GM21360 (cell line): Measurements from ENCODE around the gene CABYR.

Experiments used
- ATAC-seq: cut with Tn5 transposase; IDR thresholded peaks from one replicate; pipeline ENCODE4 v1.9.1; 2021; ENCODE audit warnings: mild to moderate bottlenecking, moderate library complexity; ENCODE audit not compliant: unreplicated experiment

The CABYR gene

DNA sequence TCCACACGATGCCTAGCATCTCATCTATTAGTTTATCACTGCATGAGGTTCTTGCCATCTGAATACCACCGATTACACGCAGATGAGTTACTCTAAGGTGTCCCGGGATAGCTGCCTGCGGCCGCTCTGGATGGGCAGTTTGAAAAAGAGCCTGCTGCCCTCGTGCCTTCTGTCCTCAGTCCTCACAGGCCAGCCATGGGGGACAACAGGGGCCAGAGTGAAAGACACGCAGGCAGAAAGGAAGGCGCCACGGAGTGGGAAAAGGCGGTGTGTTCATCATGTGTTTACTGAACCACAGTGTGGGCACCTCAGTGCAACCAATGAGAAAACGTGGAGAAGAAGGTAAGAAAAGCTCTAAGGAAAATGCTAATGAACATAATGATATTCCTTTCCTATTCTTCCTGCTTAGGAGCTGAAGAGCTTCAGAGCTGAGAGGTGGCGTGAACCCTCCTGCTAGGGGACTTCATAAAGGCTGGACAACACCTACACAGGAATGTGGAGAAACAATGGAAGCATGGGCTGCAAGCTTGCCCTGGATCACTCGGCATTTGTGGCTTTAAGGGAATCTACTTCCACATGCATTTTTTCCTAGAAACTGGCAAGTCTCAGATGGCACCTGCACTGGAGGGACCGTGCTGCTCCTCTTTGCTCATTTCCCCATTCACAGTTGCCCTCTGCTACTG is 50.9 kb downstream of the CABYR start:
- ATAC-seq: no peak

DNA sequence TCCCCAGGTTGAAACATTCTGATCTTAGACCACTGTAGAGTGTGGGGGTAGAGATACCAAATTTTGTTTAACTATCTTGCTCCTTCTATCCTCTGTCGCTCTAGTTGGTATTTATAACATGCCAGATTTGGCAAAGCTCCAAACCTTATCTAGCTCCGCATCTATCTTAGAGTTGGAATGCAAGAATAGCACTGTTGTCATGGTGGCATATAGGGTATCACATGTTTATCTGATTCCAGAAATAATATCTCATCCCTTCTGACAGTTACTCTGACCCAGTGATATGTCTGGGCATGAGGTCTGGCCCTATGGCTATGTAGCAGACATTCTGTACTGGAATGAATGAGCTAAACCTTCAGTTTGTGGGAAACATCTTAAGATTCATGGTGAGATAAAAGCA is 51.7 kb downstream of the CABYR start:
- no peak for ATAC-seq

DNA sequence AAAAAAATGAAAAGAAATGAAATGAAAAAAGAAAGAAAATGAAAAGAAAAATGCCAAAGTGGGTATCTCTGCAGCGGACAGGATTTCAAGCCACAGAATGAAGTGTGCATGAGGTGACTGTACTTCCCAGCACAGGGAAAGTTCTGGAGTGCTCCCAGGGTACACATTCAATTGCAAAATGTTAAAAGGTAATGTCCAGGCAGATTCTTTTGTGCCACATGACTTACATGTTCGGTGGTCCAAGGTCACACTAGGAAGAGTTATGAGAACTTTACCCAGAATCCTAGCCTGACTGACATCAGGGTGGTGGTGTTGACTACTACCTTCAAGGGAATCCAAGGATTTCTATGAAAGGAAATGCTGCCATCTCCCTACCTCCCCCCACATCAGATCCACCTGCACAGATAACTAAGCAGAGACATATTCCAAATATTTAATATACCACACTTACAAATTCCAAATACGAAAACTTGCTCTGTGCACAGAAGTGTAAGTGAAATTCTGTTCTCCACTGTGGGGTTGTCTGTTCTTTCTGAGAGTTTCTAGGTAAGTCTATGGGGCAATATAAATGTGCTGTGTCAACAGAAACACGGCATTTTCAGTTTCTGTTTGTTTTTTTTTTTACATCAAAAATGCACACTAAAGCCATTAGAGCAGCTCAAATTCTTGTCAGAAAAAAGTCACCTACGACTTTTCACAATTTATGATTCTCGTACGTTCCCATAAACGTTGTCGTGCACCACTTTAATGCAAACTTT is 56.6 kb downstream of the CABYR start:
- no peak for ATAC-seq

GRCh38 chr18:24196764-24197163 is 57.9 kb downstream of the CABYR start:
- ATAC-seq: no peak

- ATAC-seq: no peak
Measured at GRCh38 chr18:24197412-24197811, 58.5 kb downstream of the CABYR start.

GRCh38 chr18:24198461-24198860 is 59.6 kb downstream of the CABYR start:
- ATAC-seq: no peak

DNA sequence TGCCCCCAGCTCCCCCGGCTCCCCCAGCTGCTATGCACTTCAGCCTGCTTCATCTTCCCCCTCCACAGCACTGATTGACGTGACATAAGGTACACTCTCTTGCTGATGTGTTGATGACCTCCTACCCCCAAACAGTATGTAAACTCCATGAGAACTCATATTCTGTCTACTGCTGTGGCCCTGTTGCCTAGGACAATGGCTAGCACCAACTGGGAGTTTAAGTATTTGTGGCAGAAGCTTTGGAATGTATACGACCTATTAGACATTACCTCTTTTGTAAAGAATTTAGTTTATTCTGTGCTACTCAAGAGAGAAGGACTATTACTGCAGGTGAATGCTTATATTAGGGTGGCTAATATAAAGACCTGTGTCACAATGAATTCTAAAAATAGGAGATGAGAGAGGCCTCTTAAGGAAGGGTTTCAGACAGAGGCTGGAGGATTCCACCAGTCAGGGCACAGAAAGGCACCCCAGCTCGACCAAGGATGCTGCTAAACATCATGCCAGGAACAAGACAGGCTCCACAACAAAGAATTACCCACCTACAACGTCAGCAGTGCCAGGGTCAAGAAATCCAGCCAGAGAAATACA is 60.6 kb downstream of the CABYR start:
- ATAC-seq: no peak

DNA sequence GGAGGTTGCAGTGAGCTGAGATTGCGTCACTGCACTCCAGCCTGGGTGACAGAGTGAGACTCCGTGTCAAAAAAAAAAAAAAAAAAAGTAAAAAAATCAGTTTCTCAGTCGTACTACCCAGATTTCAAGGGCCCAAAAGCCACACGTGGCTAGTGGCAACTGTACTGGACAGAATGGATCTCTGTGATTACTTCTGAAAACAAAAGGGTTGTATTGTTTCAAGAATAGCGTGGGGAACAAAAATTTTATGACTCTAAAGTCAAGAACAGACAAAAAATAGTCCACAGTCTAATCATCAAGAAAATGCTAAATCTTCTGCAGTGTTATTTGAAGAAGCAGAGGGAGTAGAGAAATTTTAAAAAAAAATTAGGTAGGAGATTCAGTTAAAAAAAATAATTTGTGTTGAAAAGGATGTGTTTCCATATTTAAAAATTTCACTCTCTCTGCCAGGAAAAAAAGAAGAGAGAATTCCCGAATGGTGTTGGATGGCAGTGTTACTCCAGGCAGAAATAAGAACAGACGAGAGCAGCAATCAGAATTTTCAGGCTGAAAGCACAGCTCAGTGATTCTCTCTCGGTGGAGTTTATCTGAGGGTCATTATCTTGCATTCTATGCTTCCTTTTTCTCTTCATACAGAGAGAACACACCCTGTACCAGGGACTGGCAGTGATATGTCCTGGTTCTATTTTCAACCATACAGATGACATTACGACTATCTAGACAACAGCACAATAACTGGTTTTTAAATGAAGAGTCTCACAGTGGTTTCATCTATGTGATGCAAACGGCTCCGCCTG is 61.8 kb downstream of the CABYR start:
- ATAC-seq: no peak

GRCh38 chr18:24201699-24202687 is 63.1 kb downstream of the CABYR start:
- ATAC-seq: no peak

- no peak for ATAC-seq
Measured at GRCh38 chr18:24204904-24205303, 66.0 kb downstream of the CABYR start.

DNA sequence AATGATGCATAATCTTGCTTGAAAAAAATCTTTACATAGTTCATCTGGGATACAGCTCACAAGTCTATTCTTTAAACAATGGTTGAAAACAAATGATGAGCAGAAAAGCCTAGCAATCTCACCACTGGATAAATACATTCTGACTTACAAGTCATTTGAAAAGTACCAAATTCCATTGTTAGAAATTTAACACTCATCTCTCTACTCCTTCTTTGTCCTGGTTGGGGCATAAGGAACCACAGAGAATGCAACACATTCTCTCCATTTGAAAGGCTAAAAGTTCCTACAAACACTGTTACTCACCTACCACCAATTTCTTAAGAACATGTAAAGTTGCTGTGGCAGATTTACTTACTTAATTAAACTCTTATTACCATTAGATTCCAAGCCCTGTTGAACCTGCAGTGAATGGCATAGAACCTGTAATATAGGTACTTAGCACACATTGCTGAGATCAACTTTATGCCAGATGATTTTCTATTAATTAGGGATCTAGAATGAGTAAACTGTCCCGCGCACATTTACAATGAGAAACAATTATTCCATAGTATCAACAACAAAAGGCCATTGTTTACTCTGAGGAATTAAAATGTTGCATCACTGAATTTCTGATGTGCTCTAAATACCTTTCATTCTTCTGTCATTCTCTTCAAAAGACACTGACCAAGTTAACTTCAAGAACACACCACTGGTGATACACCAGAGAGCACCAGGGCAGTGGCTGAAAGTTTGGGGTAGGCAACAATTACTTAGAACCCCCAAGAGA is 69.6 kb downstream of the CABYR start:
- ATAC-seq: no peak

GRCh38 chr18:24209558-24209957 is 70.7 kb downstream of the CABYR start:
- no peak for ATAC-seq
